ENCODE results near the gene NFU1.

GRCh38 chr2:69453475-69454129, 16.4 kb upstream of the NFU1 start:
- no peak for TF ChIP-seq CTCF (conservative IDR thresholded peaks at IDR 0.05)
- TF ChIP-seq EZH2 (IDR thresholded peaks at IDR 0.05; ENCODE audit: low read depth): no peak

Data from PC-9 (cell line).